Fibroblast of villous mesenchyme (primary cell): ENCODE measurements around the gene VPS72. TPM values are rescaled to one million over a fixed set of nuclear protein-coding genes. Genes with fewer than 3 reads are reported as not detected.
A peak's percentile ranks its signal among the peaks of the same experiment; 100 is the strongest.
"Not testable (repeated sequence)": the region's sequence is repeated elsewhere in the genome, so short reads cannot be mapped to it uniquely, and the experiment has no call there.

Experiments
- DNase-seq: peaks from one replicate; pipeline ENCODE4 v3.0.0-alpha.2; 2010; ENCODE audit warnings: low read depth
- H3K4me3 ChIP-seq: 2 replicates; pipeline ENCODE4 v1.5.1; 2011; ENCODE audit warnings: low read depth, mild to moderate bottlenecking, low read length
- CTCF ChIP-seq: IDR thresholded peaks from 2 replicates; pipeline ENCODE4 v1.5.1; 2012; ENCODE audit warnings: low read depth, mild to moderate bottlenecking, low read length; ENCODE audit not compliant: insufficient read depth
- total RNA-seq: library from RNA; depleted of rRNA; stranded (reverse); fragments of >200 nt; gene quantifications from 2 replicates; pipeline ENCODE4 v1.2.3, GENCODE V29; 2012

VPS72 gene
- total RNA-seq, 1 donor, result 44.0 TPM

DNA sequence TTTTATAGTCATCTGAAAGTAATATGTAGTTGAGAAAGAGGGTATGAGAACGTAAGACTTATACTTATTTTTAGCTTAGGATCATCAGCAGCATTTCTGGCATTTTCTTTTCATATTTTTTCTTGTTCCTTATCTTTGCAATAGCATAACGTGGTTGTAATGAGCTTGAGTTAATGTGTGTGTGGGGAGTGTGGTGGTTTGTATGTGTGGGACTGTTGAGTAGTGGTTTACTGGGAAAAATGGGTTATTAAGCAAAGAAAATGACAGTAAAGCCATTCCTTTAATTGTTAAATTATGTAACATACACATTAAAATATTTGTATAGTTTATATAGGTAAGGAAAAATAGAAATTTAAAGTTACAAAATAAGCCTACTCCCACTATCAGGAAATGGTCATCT, 23.6 kb upstream of the VPS72 start:
- no peak for DNase-seq
- no peak for TF ChIP-seq CTCF
- H3K4me3 ChIP-seq, result no peak overlapping the region

- no peak overlapping the region for H3K4me3 ChIP-seq
- DNase-seq, result peak; percentile 73
- TF ChIP-seq CTCF, result no peak
These were observed 22.1 kb upstream of the VPS72 start for GRCh38 chr1:151211972-151212705.

DNA sequence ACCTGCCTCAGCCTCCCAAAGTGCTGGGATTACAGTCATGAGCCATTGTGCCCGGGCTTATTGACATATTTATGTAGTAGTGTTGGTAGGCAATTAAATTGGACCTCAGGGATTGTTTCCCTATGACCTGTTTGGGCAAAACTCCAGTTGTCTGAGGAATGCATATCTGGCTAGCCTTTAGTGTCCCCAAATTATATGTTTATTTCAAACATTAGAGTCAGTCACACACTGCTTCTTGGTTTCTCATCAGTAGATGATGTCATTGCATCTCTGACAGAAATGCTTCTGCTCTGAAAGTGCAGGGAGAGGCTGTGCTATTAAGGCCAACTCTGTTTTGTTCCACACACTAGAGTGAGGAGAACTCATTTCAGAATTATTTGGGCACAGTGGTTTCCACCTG, 20.8 kb upstream of the VPS72 start:
- H3K4me3 ChIP-seq, result no peak overlapping the region
- peak; percentile 43 for DNase-seq
- no peak for TF ChIP-seq CTCF

- not testable (repeated sequence) for DNase-seq, H3K4me3 ChIP-seq
These were observed 15.5 kb upstream of the VPS72 start for GRCh38 chr1:151205381-151205965.

- peak; percentile 88 for DNase-seq
- TF ChIP-seq CTCF, result no peak
- H3K4me3 ChIP-seq, result peak overlapping the region; percentile 100
These were observed 10.0 kb upstream of the VPS72 start for GRCh38 chr1:151199873-151200581.

- DNase-seq, result peak; percentile 99
- H3K4me3 ChIP-seq, result peak within 1 kb of the TSS; percentile 100
- no peak for TF ChIP-seq CTCF
These were observed 8.5 kb upstream of the VPS72 start, which contains the start of gene PIP5K1A for GRCh38 chr1:151198254-151199127. TSS of gene PIP5K1A (plus strand) at chr1:151198552. CDS start at chr1:151198997, 445 bp downstream.
